ENCODE measurements around the gene IFT43. TPM values are rescaled to one million over a fixed set of nuclear protein-coding genes. Genes with fewer than 3 reads are reported as not detected.
A peak's percentile ranks its signal among the peaks of the same experiment; 100 is the strongest.
"Not testable (repeated sequence)": the region's sequence is repeated elsewhere in the genome, so short reads cannot be mapped to it uniquely, and the experiment has no call there.

The IFT43 gene
- total and polyA plus RNA-seq, 5 donors from 2014 or later = 9.9 to 20.0 (median 15.7) TPM

- no peak for DNase-seq
- peaks cover 19% of the 10 kb centered on the region for H3K36me3 ChIP-seq (ENCODE audit: control insufficient read depth, insufficient read depth, low read length)
- H3K4me3 ChIP-seq (ENCODE audit: low read depth, low read length) = no peak overlapping the region
- Mint-ChIP-seq H3K9me3 (peaks cover 0 to 13% (median 2%) of the 10 kb centered on the region in 7 donors), H3K36me3 (peaks cover 59% of the 10 kb centered on the region), H3K27ac (no peak overlapping the region), H3K27me3 (no peaks in the 10 kb centered on the region), H3K4me1 (no peaks in the 10 kb centered on the region), H3K4me3 (no peak overlapping the region)
- no peaks in the 10 kb centered on the region for H3K4me1 ChIP-seq (ENCODE audit: control insufficient read depth, insufficient read depth, low read length, poor library complexity, severe bottlenecking)
- peaks cover 0 to 4% of the 10 kb centered on the region in 2 experiments for H3K9me3 ChIP-seq (ENCODE audit: control insufficient read depth in 2 of 2, low read length in 2 of 2)
- no peak for ATAC-seq (ENCODE audit: low read depth in 2 of 2)
- no peaks in the 10 kb centered on the region for H3K27me3 ChIP-seq (ENCODE audit: control insufficient read depth, insufficient read depth, low read length)
- no peak overlapping the region for H3K27ac ChIP-seq (ENCODE audit: insufficient read depth, low read length, poor library complexity, severe bottlenecking)
These were observed 20.7 kb downstream of the IFT43 start for GRCh38 chr14:76006253-76006652.

GRCh38 chr14:76007379-76007778 lies 21.8 kb downstream of the IFT43 start:
- no peaks in the 10 kb centered on the region for H3K4me1 ChIP-seq (ENCODE audit: control insufficient read depth, insufficient read depth, low read length, poor library complexity, severe bottlenecking)
- Mint-ChIP-seq H3K9me3 (peaks cover 0 to 13% (median 2%) of the 10 kb centered on the region in 7 donors), H3K4me3 (no peak overlapping the region), H3K4me1 (no peaks in the 10 kb centered on the region), H3K27ac (peak overlapping the region in 1 of 3 donors; percentile 16), H3K36me3 (peaks cover 62% of the 10 kb centered on the region), H3K27me3 (no peaks in the 10 kb centered on the region)
- ATAC-seq (ENCODE audit: low read depth in 2 of 2) (no peak), DNase-seq (no peak)
- H3K9me3 ChIP-seq (ENCODE audit: control insufficient read depth in 2 of 2, low read length in 2 of 2) = peaks cover 0 to 4% of the 10 kb centered on the region in 2 experiments
- no peak overlapping the region for H3K4me3 ChIP-seq (ENCODE audit: low read depth, low read length)
- peaks cover 20% of the 10 kb centered on the region for H3K36me3 ChIP-seq (ENCODE audit: control insufficient read depth, insufficient read depth, low read length)
- H3K27ac ChIP-seq (ENCODE audit: insufficient read depth, low read length, poor library complexity, severe bottlenecking) = no peak overlapping the region
- H3K27me3 ChIP-seq (ENCODE audit: control insufficient read depth, insufficient read depth, low read length) = no peaks in the 10 kb centered on the region

- DNase-seq = no peak
- H3K36me3 ChIP-seq (ENCODE audit: control insufficient read depth, insufficient read depth, low read length) = peaks cover 20% of the 10 kb centered on the region
- peaks cover 0 to 13% (median 2%) of the 10 kb centered on the region in 7 donors for H3K9me3 Mint-ChIP-seq
- no peak overlapping the region for H3K4me3 Mint-ChIP-seq
- H3K4me1 Mint-ChIP-seq = no peaks in the 10 kb centered on the region
- H3K27ac ChIP-seq (ENCODE audit: insufficient read depth, low read length, poor library complexity, severe bottlenecking) = no peak overlapping the region
- no peak overlapping the region for H3K4me3 ChIP-seq (ENCODE audit: low read depth, low read length)
- H3K27me3 Mint-ChIP-seq = no peaks in the 10 kb centered on the region
- no peaks in the 10 kb centered on the region for H3K4me1 ChIP-seq (ENCODE audit: control insufficient read depth, insufficient read depth, low read length, poor library complexity, severe bottlenecking)
- peaks cover 62% of the 10 kb centered on the region for H3K36me3 Mint-ChIP-seq
- H3K27me3 ChIP-seq (ENCODE audit: control insufficient read depth, insufficient read depth, low read length) = no peaks in the 10 kb centered on the region
- H3K27ac Mint-ChIP-seq = peak overlapping the region in 1 of 3 donors; percentile 16
- peaks cover 0 to 4% of the 10 kb centered on the region in 2 experiments for H3K9me3 ChIP-seq (ENCODE audit: control insufficient read depth in 2 of 2, low read length in 2 of 2)
- no peak for ATAC-seq (ENCODE audit: low read depth in 2 of 2)
These were observed 22.3 kb downstream of the IFT43 start for GRCh38 chr14:76007852-76008251.

GRCh38 chr14:76009627-76010026 lies 24.1 kb downstream of the IFT43 start:
- H3K36me3 Mint-ChIP-seq = peaks cover 69% of the 10 kb centered on the region
- not testable (repeated sequence) for H3K4me3 ChIP-seq (ENCODE audit: low read depth, low read length); H3K9me3 ChIP-seq (ENCODE audit: control insufficient read depth in 2 of 2, low read length in 2 of 2); H3K27me3 Mint-ChIP-seq; H3K27ac ChIP-seq (ENCODE audit: insufficient read depth, low read length, poor library complexity, severe bottlenecking); H3K4me3 Mint-ChIP-seq; H3K4me1 Mint-ChIP-seq; H3K27ac Mint-ChIP-seq; ATAC-seq (ENCODE audit: low read depth in 2 of 2); DNase-seq; H3K27me3 ChIP-seq (ENCODE audit: control insufficient read depth, insufficient read depth, low read length); H3K9me3 Mint-ChIP-seq; H3K4me1 ChIP-seq (ENCODE audit: control insufficient read depth, insufficient read depth, low read length, poor library complexity, severe bottlenecking)
- H3K36me3 ChIP-seq (ENCODE audit: control insufficient read depth, insufficient read depth, low read length) = peaks cover 16% of the 10 kb centered on the region

- Histone ChIP-seq H3K9me3 (ENCODE audit: control insufficient read depth in 2 of 2, low read length in 2 of 2) (no peaks in the 10 kb centered on the region), H3K36me3 (ENCODE audit: control insufficient read depth, insufficient read depth, low read length) (peaks cover 4% of the 10 kb centered on the region), H3K27ac (ENCODE audit: insufficient read depth, low read length, poor library complexity, severe bottlenecking) (no peak overlapping the region), H3K4me1 (ENCODE audit: control insufficient read depth, insufficient read depth, low read length, poor library complexity, severe bottlenecking) (no peaks in the 10 kb centered on the region), H3K4me3 (ENCODE audit: low read depth, low read length) (no peak overlapping the region), H3K27me3 (ENCODE audit: control insufficient read depth, insufficient read depth, low read length) (no peaks in the 10 kb centered on the region)
- ATAC-seq (ENCODE audit: low read depth in 2 of 2) (no peak), DNase-seq (no peak)
- H3K9me3 Mint-ChIP-seq = peaks cover 0 to 3% (median 0%) of the 10 kb centered on the region in 7 donors
- H3K4me3 Mint-ChIP-seq = no peak overlapping the region
- H3K4me1 Mint-ChIP-seq = no peaks in the 10 kb centered on the region
- H3K27me3 Mint-ChIP-seq = no peaks in the 10 kb centered on the region
- H3K36me3 Mint-ChIP-seq = peaks cover 72% of the 10 kb centered on the region
- no peak overlapping the region for H3K27ac Mint-ChIP-seq
These were observed 26.4 kb downstream of the IFT43 start for GRCh38 chr14:76011930-76012329.

- H3K4me1 ChIP-seq (ENCODE audit: control insufficient read depth, insufficient read depth, low read length, poor library complexity, severe bottlenecking) = no peaks in the 10 kb centered on the region
- Mint-ChIP-seq H3K4me1 (peaks cover 0 to 2% (median 0%) of the 10 kb centered on the region in 4 donors), H3K27ac (no peak overlapping the region), H3K36me3 (peaks cover 72% of the 10 kb centered on the region), H3K27me3 (no peaks in the 10 kb centered on the region), H3K9me3 (peaks cover 0 to 5% (median 2%) of the 10 kb centered on the region in 7 donors), H3K4me3 (no peak overlapping the region)
- ATAC-seq (ENCODE audit: low read depth in 2 of 2) = no peak
- no peaks in the 10 kb centered on the region for H3K27me3 ChIP-seq (ENCODE audit: control insufficient read depth, insufficient read depth, low read length)
- H3K27ac ChIP-seq (ENCODE audit: insufficient read depth, low read length, poor library complexity, severe bottlenecking) = no peak overlapping the region
- no peak overlapping the region for H3K4me3 ChIP-seq (ENCODE audit: low read depth, low read length)
- peaks cover 3% of the 10 kb centered on the region for H3K36me3 ChIP-seq (ENCODE audit: control insufficient read depth, insufficient read depth, low read length)
- no peak for DNase-seq
- H3K9me3 ChIP-seq (ENCODE audit: control insufficient read depth in 2 of 2, low read length in 2 of 2) = no peaks in the 10 kb centered on the region
These were observed 26.8 kb downstream of the IFT43 start for GRCh38 chr14:76012354-76012753.

GRCh38 chr14:76015191-76015590 lies 29.6 kb downstream of the IFT43 start:
- ATAC-seq (ENCODE audit: low read depth in 2 of 2) = no peak

GRCh38 chr14:76015668-76016067 lies 30.1 kb downstream of the IFT43 start:
- Mint-ChIP-seq H3K27ac (no peak overlapping the region), H3K36me3 (peaks cover 91% of the 10 kb centered on the region)
- no peak for ATAC-seq (ENCODE audit: low read depth in 2 of 2)

More at GRCh38 chr14:76015191-76015590, 29.6 kb downstream of the IFT43 start:
- Mint-ChIP-seq H3K27ac (no peak overlapping the region), H3K36me3 (peaks cover 86% of the 10 kb centered on the region), H3K9me3 (peaks cover 3 to 25% (median 10%) of the 10 kb centered on the region in 7 donors), H3K27me3 (no peaks in the 10 kb centered on the region), H3K4me3 (no peak overlapping the region), H3K4me1 (peaks cover 0 to 5% (median 0%) of the 10 kb centered on the region in 4 donors)
- Histone ChIP-seq H3K27me3 (ENCODE audit: control insufficient read depth, insufficient read depth, low read length) (no peaks in the 10 kb centered on the region), H3K27ac (ENCODE audit: insufficient read depth, low read length, poor library complexity, severe bottlenecking) (no peak overlapping the region), H3K9me3 (ENCODE audit: control insufficient read depth in 2 of 2, low read length in 2 of 2) (peaks cover 5 to 13% of the 10 kb centered on the region in 2 experiments), H3K4me1 (ENCODE audit: control insufficient read depth, insufficient read depth, low read length, poor library complexity, severe bottlenecking) (no peaks in the 10 kb centered on the region), H3K4me3 (ENCODE audit: low read depth, low read length) (no peak overlapping the region), H3K36me3 (ENCODE audit: control insufficient read depth, insufficient read depth, low read length) (peaks cover 12% of the 10 kb centered on the region)
- no peak for DNase-seq

More at GRCh38 chr14:76015668-76016067, 30.1 kb downstream of the IFT43 start:
- H3K27ac ChIP-seq (ENCODE audit: insufficient read depth, low read length, poor library complexity, severe bottlenecking) = no peak overlapping the region
- no peak for DNase-seq
- H3K9me3 Mint-ChIP-seq = peaks cover 3 to 29% (median 13%) of the 10 kb centered on the region in 7 donors
- H3K9me3 ChIP-seq (ENCODE audit: control insufficient read depth in 2 of 2, low read length in 2 of 2) = peaks cover 5 to 13% of the 10 kb centered on the region in 2 experiments
- no peaks in the 10 kb centered on the region for H3K27me3 ChIP-seq (ENCODE audit: control insufficient read depth, insufficient read depth, low read length)
- peaks cover 12% of the 10 kb centered on the region for H3K36me3 ChIP-seq (ENCODE audit: control insufficient read depth, insufficient read depth, low read length)
- H3K4me3 Mint-ChIP-seq = no peak overlapping the region
- no peaks in the 10 kb centered on the region for H3K27me3 Mint-ChIP-seq
- H3K4me1 Mint-ChIP-seq = peaks cover 0 to 5% (median 0%) of the 10 kb centered on the region in 4 donors
- H3K4me1 ChIP-seq (ENCODE audit: control insufficient read depth, insufficient read depth, low read length, poor library complexity, severe bottlenecking) = no peaks in the 10 kb centered on the region
- H3K4me3 ChIP-seq (ENCODE audit: low read depth, low read length) = no peak overlapping the region

Data from CD4-positive, CD25-positive, alpha-beta regulatory T cell (primary cell).